Measurements from ENCODE around the gene TPGS1.

Gene TPGS1

GRCh38 chr19:518598-519231 is 11.4 kb downstream of the TPGS1 start:
- DNase-seq (ENCODE audit: low read depth in 2 of 2) = no peak

- no peak for DNase-seq (ENCODE audit: low read depth in 2 of 2)
Measured at GRCh38 chr19:519449-519865, 12.2 kb downstream of the TPGS1 start.

GRCh38 chr19:522726-523125 is 15.4 kb downstream of the TPGS1 start:
- DNase-seq (ENCODE audit: low read depth in 2 of 2) = no peak

GRCh38 chr19:524062-524674 is 16.9 kb downstream of the TPGS1 start:
- no peak for DNase-seq (ENCODE audit: low read depth in 2 of 2)

- no peak for DNase-seq (ENCODE audit: low read depth in 2 of 2)
Measured at GRCh38 chr19:525029-525428, 17.7 kb downstream of the TPGS1 start.

- DNase-seq (ENCODE audit: low read depth in 2 of 2) = no peak
Measured at GRCh38 chr19:525857-526419, 18.6 kb downstream of the TPGS1 start.

GRCh38 chr19:530134-531008 is 23.1 kb downstream of the TPGS1 start:
- no peak for DNase-seq (ENCODE audit: low read depth in 2 of 2)

GRCh38 chr19:531009-531752 is 23.9 kb downstream of the TPGS1 start:
- peak; percentile 58 to 66 for DNase-seq (ENCODE audit: low read depth in 2 of 2)

GRCh38 chr19:531753-532560 is 24.7 kb downstream of the TPGS1 start, which contains the start of gene CDC34:
TSS of gene CDC34 (plus strand) at chr19:531760. CDS start at chr19:531932, 172 bp downstream.
- DNase-seq (ENCODE audit: low read depth in 2 of 2) = no peak

GRCh38 chr19:532561-533363 is 25.5 kb downstream of the TPGS1 start:
- DNase-seq (ENCODE audit: low read depth in 2 of 2) = peak; percentile 24 to 30

- no peak for DNase-seq (ENCODE audit: low read depth in 2 of 2)
Measured at GRCh38 chr19:533364-534058, 26.2 kb downstream of the TPGS1 start.

- DNase-seq (ENCODE audit: low read depth in 2 of 2) = no peak
Measured at GRCh38 chr19:534088-534487, 26.8 kb downstream of the TPGS1 start.

GRCh38 chr19:535017-535835 is 27.9 kb downstream of the TPGS1 start:
- no peak for DNase-seq (ENCODE audit: low read depth in 2 of 2)

- DNase-seq (ENCODE audit: low read depth in 2 of 2) = no peak
Measured at GRCh38 chr19:536031-536880, 29.0 kb downstream of the TPGS1 start.

- no peak for DNase-seq (ENCODE audit: low read depth in 2 of 2)
Measured at GRCh38 chr19:536881-537404, 29.6 kb downstream of the TPGS1 start.

GRCh38 chr19:538641-539428 is 31.5 kb downstream of the TPGS1 start:
- DNase-seq (ENCODE audit: low read depth in 2 of 2) = no peak

Measured in fibroblast of skin of left quadriceps (primary cell).